NT2/D1 (cell line): ENCODE measurements around the gene EIF4H.
"Not testable (repeated sequence)": the region's sequence is repeated elsewhere in the genome, so short reads cannot be mapped to it uniquely, and the experiment has no call there.

Source experiments
- DNase-seq: peaks from one replicate; pipeline ENCODE4 v3.0.0-alpha.2; 2011; ENCODE audit warnings: low read depth, low spot score
- H3K27me3 ChIP-seq: 2 replicates; pipeline ENCODE4 v1.6.0; 2011; ENCODE audit warnings: mild to moderate bottlenecking; ENCODE audit not compliant: insufficient read length, insufficient read depth
- H3K36me3 ChIP-seq: 2 replicates; pipeline ENCODE4 v1.6.1; 2011; ENCODE audit warnings: mild to moderate bottlenecking, low read length, mixed read lengths; ENCODE audit not compliant: insufficient read depth, insufficient read length
- H3K4me1 ChIP-seq: 2 replicates; pipeline ENCODE4 v1.5.1; 2011; ENCODE audit not compliant: insufficient read depth, insufficient read length
- H3K4me3 ChIP-seq: 2 replicates; pipeline ENCODE4 v1.5.1; 2011; ENCODE audit warnings: low read depth; ENCODE audit not compliant: insufficient read length
- H3K9ac ChIP-seq: 2 replicates; pipeline ENCODE4 v1.6.0; 2011; ENCODE audit warnings: low read depth; ENCODE audit not compliant: insufficient read length
- H3K9me3 ChIP-seq: 2 replicates; pipeline ENCODE4 v1.5.1; 2011; ENCODE audit warnings: mild to moderate bottlenecking, low read length; ENCODE audit not compliant: insufficient read depth
- SUZ12 ChIP-seq: IDR thresholded peaks from 2 replicates; pipeline ENCODE4 v1.6.1; 2011; ENCODE audit not compliant: insufficient read length, insufficient read depth; ENCODE audit errors: extremely low read depth
- YY1 ChIP-seq: IDR thresholded peaks from 2 replicates; pipeline ENCODE4 v1.6.1; 2011; ENCODE audit not compliant: insufficient read length, insufficient read depth
- ZNF274 ChIP-seq: IDR thresholded peaks from 2 replicates; pipeline ENCODE4 v1.6.1; 2011; ENCODE audit warnings: mild to moderate bottlenecking, low read depth, low read length

Gene EIF4H

GRCh38 chr7:74199551-74200355 lies 25.6 kb downstream of the EIF4H start:
- TF ChIP-seq YY1 = no peak
- no peak for TF ChIP-seq ZNF274
- no peak for TF ChIP-seq SUZ12
- Histone ChIP-seq H3K9ac (no peak overlapping the region), H3K36me3 (peaks cover 17% of the 10 kb centered on the region), H3K4me1 (no peaks in the 10 kb centered on the region), H3K9me3 (no peaks in the 10 kb centered on the region), H3K4me3 (no peak overlapping the region), H3K27me3 (peaks cover 5% of the 10 kb centered on the region)
- DNase-seq = no peak

- TF ChIP-seq SUZ12 (no peak), ZNF274 (no peak), YY1 (no peak)
- no peaks in the 10 kb centered on the region for H3K9me3 ChIP-seq
- DNase-seq = no peak
- no peak overlapping the region for H3K4me3 ChIP-seq
- peaks cover 7% of the 10 kb centered on the region for H3K27me3 ChIP-seq
- peaks cover 1% of the 10 kb centered on the region for H3K36me3 ChIP-seq
- H3K9ac ChIP-seq = no peak overlapping the region
- peaks cover 2% of the 10 kb centered on the region for H3K4me1 ChIP-seq
Measured at GRCh38 chr7:74202841-74203556, 28.8 kb downstream of the EIF4H start.

GRCh38 chr7:74203956-74204618 lies 29.9 kb downstream of the EIF4H start:
- Histone ChIP-seq H3K27me3 (peaks cover 7% of the 10 kb centered on the region), H3K4me1 (peaks cover 2% of the 10 kb centered on the region), H3K36me3 (no peaks in the 10 kb centered on the region), H3K9me3 (no peaks in the 10 kb centered on the region), H3K9ac (no peak overlapping the region), H3K4me3 (no peak overlapping the region)
- no peak for TF ChIP-seq YY1
- no peak for TF ChIP-seq ZNF274
- TF ChIP-seq SUZ12 = no peak
- DNase-seq = no peak

GRCh38 chr7:74206052-74206451 lies 31.9 kb downstream of the EIF4H start:
- H3K36me3 ChIP-seq, H3K9me3 ChIP-seq, H3K9ac ChIP-seq, H3K4me3 ChIP-seq, H3K4me1 ChIP-seq, DNase-seq, H3K27me3 ChIP-seq: not testable (repeated sequence)

- Histone ChIP-seq H3K9ac (no peak overlapping the region), H3K9me3 (no peaks in the 10 kb centered on the region), H3K36me3 (no peaks in the 10 kb centered on the region), H3K4me3 (no peak overlapping the region), H3K4me1 (peaks cover 2% of the 10 kb centered on the region), H3K27me3 (peaks cover 7% of the 10 kb centered on the region)
- TF ChIP-seq YY1 = no peak
- TF ChIP-seq ZNF274 = no peak
- TF ChIP-seq SUZ12 = no peak
- no peak for DNase-seq
Measured at GRCh38 chr7:74206589-74207120, 32.5 kb downstream of the EIF4H start.

GRCh38 chr7:74207586-74207985 lies 33.4 kb downstream of the EIF4H start:
- Histone ChIP-seq H3K4me1 (peaks cover 2% of the 10 kb centered on the region), H3K9me3 (no peaks in the 10 kb centered on the region)
- TF ChIP-seq ZNF274 (no peak), YY1 (no peak), SUZ12 (no peak)

GRCh38 chr7:74208241-74208640 lies 34.1 kb downstream of the EIF4H start:
- not testable (repeated sequence) for H3K9ac ChIP-seq, H3K9me3 ChIP-seq, H3K27me3 ChIP-seq, DNase-seq, H3K4me1 ChIP-seq, H3K36me3 ChIP-seq, H3K4me3 ChIP-seq

More at GRCh38 chr7:74207586-74207985, 33.4 kb downstream of the EIF4H start:
- no peak for DNase-seq
- H3K4me3 ChIP-seq = no peak overlapping the region
- no peaks in the 10 kb centered on the region for H3K36me3 ChIP-seq
- H3K9ac ChIP-seq = no peak overlapping the region
- H3K27me3 ChIP-seq = peaks cover 7% of the 10 kb centered on the region
